Measurements from ENCODE around the gene PAX6. TPM values are rescaled to one million over a fixed set of nuclear protein-coding genes. Genes with fewer than 3 reads are reported as not detected.

The PAX6 gene
- total and polyA plus RNA-seq, 2 of the 13 experiments (the other 11 are each of a cell fraction or from before 2014, with no cell fraction given), result 0.15 to 1.1 TPM

- no peaks in the 10 kb centered on the region for H4K20me1 ChIP-seq (ENCODE audit: insufficient read depth, low read length)
- ChIA-PET CTCF (ENCODE audit: low intra/inter-chr PET ratio, low total read pairs) (no interaction called here), POLR2A (no interaction called here)
Measured at GRCh38 chr11:31798057-31798553, 13.0 kb downstream of the PAX6 start.

More at GRCh38 chr11:31798057-31798553, 13.0 kb downstream of the PAX6 start:
- ATAC-seq, result no peak
- Histone ChIP-seq H3K9me3 (ENCODE audit: low read length) (no peaks in the 10 kb centered on the region), H3K27ac (ENCODE audit: extremely low read length, insufficient read depth, low read length) (no peak overlapping the region), H3K4me3 (replicated peaks in 1 of 3; ENCODE audit: insufficient read depth in 1 of 3, low read depth in 2 of 3, low read length in 3 of 3) (no peak overlapping the region), H3K79me2 (ENCODE audit: insufficient read depth, low read length) (no peaks in the 10 kb centered on the region), H3K4me2 (ENCODE audit: low read depth, low read length) (no peak overlapping the region), H2AFZ (ENCODE audit: low read length) (no peak overlapping the region), H3K9ac (ENCODE audit: insufficient read depth, low read depth, low read length) (no peak overlapping the region), H3K4me1 (ENCODE audit: insufficient read depth, low read length) (no peaks in the 10 kb centered on the region), H3K27me3 (ENCODE audit: control insufficient read depth in 1 of 2, insufficient read depth in 2 of 2, low read length in 2 of 2) (no peaks in the 10 kb centered on the region), H3K36me3 (replicated peaks in 1 of 2; ENCODE audit: control insufficient read depth in 1 of 2, insufficient read depth in 2 of 2, low read length in 2 of 2) (no peaks in the 10 kb centered on the region)
- no peak for DNase-seq (ENCODE audit: low spot score)
- FAIRE-seq, result no peak
- intact Hi-C loops (cut with micrococcal nuclease; ENCODE audit: unreplicated experiment) (no loop called here), in situ Hi-C loops (cut with HindIII; ENCODE audit: extremely low pct_ligation_motif_present, low pct_unique_long_range_greater_than_20kb) (no loop called here)
- TF ChIP-seq ZNF326 (CRISPR knock-in tag; IDR thresholded peaks at IDR 0.05; ENCODE audit: borderline replicate concordance), result no peak
- TF ChIP-seq ZNF672 (CRISPR knock-in tag; IDR thresholded peaks at IDR 0.05), result no peak
- TF ChIP-seq LBX2 (CRISPR knock-in tag; IDR thresholded peaks at IDR 0.05; ENCODE audit: borderline replicate concordance), result no peak
- TF ChIP-seq, protein P1, sequence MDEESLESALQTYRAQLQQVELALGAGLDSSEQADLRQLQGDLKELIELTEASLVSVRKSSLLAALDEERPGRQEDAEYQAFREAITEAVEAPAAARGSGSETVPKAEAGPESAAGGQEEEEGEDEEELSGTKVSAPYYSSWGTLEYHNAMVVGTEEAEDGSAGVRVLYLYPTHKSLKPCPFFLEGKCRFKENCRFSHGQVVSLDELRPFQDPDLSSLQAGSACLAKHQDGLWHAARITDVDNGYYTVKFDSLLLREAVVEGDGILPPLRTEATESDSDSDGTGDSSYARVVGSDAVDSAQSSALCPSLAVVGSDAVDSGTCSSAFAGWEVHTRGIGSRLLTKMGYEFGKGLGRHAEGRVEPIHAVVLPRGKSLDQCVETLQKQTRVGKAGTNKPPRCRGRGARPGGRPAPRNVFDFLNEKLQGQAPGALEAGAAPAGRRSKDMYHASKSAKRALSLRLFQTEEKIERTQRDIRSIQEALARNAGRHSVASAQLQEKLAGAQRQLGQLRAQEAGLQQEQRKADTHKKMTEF (CRISPR knock-in tag; IDR thresholded peaks at IDR 0.05), result no peak
- no peak for TF ChIP-seq REST (IDR thresholded peaks at IDR 0.05; ENCODE audit: borderline replicate concordance in 1 of 2, low read depth in 1 of 2, low read length in 2 of 2)
- no peak for TF ChIP-seq ZNF558 (CRISPR knock-in tag; IDR thresholded peaks at IDR 0.05; ENCODE audit: borderline replicate concordance)
- no TSS peak for BruUV-seq (replicated peaks)
- 90% methylated on average over 21 of the region's 21 CpGs for WGBS (ENCODE audit: low lambda C conversion rate)
